ENCODE measurements around the gene RFC4.

The RFC4 gene

DNA sequence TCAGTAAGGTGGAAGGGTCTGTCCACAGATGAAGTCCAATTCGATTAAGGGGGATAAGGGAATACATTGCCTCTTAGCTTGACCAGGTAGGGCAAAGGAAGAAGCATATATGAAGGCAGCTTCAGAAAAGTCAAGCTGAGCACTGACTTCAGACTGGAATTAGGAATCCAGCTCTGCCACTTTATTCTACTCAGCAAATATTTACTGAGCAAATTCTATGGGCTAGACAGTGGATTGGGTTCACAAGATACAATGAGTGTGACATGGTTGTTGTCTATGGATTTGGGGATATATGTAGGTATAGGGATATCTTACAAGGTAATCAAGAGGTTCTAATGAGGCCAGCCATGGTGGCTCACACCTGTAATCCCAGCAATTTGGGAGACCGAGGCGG lies 36.8 kb upstream of the RFC4 start:
- no peaks in the 10 kb centered on the region for H3K27me3 ChIP-seq
- no peak overlapping the region for H3K4me3 ChIP-seq
- TF ChIP-seq Cebpa-rat (IDR thresholded peaks at IDR 0.05), result no peak
- H3K36me3 ChIP-seq, result no peaks in the 10 kb centered on the region
- H3K4me1 ChIP-seq, result peaks cover 32% of the 10 kb centered on the region
- H3K27ac ChIP-seq, result no peak overlapping the region
- no peaks in the 10 kb centered on the region for H3K9me3 ChIP-seq
- H3K9ac ChIP-seq, result no peak overlapping the region
- no peaks in the 10 kb centered on the region for H4K20me1 ChIP-seq
- no peak overlapping the region for H3K4me2 ChIP-seq

DNA sequence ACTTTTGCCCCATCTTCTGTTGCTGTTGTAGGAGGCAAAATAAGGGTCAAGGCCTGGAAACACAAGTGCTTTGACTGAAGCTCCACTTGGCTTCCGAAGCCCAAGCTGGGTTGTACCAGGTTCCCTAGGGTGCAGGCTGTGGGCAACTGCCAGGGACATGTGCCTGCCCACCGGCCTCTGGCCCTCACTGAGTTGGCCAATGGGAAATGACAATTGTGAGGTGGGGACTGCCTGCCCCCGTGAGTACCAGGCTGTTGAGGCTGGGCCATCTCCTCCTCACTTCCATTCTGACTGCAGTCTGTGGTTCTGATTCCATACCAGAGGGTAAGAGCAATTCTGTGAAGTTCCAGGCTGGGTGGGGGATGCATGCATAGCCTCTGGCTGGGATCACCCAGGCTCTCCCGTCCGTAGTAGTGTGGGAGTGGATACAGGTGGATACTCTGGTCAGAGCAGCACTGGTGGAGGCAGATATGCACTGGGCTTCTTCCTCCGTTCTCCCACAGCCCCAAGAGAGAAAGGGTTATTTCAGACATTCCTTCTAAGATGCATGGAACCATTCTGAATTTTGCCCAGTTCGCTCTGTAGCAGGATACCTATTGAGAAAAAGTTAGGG lies 36.2 kb upstream of the RFC4 start, which contains the start of gene ADIPOQ:
Gene ADIPOQ, plus strand, starts transcription at position 285 of the 613 bp plus-strand sequence. CDS start 10,349 bp downstream, outside the sequence.
- H3K9ac ChIP-seq, result no peak within 1 kb of the TSS
- H3K4me2 ChIP-seq, result no peak within 1 kb of the TSS
- no peaks in the 10 kb centered on the region for H3K9me3 ChIP-seq
- H3K36me3 ChIP-seq, result no peaks in the 10 kb centered on the region
- no peak within 1 kb of the TSS for H3K27ac ChIP-seq
- no peaks in the 10 kb centered on the region for H4K20me1 ChIP-seq
- H3K4me3 ChIP-seq, result no peak within 1 kb of the TSS
- H3K27me3 ChIP-seq, result no peaks in the 10 kb centered on the region
- TF ChIP-seq Cebpa-rat (IDR thresholded peaks at IDR 0.05), result no peak
- peaks cover 32% of the 10 kb centered on the region for H3K4me1 ChIP-seq

DNA sequence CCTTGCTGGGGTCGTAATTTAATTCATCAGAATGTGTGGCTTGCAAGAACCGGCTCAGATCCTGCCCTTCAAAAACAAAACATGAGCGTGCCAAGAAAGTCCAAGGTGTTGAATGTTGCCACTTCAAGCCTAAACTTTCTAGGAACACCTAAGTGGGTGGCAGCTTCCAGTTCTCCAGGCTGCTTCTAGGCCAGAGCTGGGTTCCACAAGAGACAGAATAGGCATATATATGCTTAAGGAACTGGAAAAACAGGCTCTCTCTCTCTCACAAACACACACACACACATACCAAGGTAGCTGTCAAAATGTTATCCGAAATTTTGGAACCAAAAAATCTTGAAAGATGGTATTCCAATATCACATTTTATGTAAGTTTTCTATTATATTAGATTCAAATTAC lies 35.3 kb upstream of the RFC4 start:
- H3K36me3 ChIP-seq, result no peaks in the 10 kb centered on the region
- H3K9ac ChIP-seq, result no peak overlapping the region
- TF ChIP-seq Cebpa-rat (IDR thresholded peaks at IDR 0.05), result no peak
- no peak overlapping the region for H3K27ac ChIP-seq
- H4K20me1 ChIP-seq, result no peaks in the 10 kb centered on the region
- no peaks in the 10 kb centered on the region for H3K9me3 ChIP-seq
- no peak overlapping the region for H3K4me2 ChIP-seq
- H3K4me3 ChIP-seq, result no peak overlapping the region
- H3K4me1 ChIP-seq, result peaks cover 32% of the 10 kb centered on the region
- no peaks in the 10 kb centered on the region for H3K27me3 ChIP-seq

DNA sequence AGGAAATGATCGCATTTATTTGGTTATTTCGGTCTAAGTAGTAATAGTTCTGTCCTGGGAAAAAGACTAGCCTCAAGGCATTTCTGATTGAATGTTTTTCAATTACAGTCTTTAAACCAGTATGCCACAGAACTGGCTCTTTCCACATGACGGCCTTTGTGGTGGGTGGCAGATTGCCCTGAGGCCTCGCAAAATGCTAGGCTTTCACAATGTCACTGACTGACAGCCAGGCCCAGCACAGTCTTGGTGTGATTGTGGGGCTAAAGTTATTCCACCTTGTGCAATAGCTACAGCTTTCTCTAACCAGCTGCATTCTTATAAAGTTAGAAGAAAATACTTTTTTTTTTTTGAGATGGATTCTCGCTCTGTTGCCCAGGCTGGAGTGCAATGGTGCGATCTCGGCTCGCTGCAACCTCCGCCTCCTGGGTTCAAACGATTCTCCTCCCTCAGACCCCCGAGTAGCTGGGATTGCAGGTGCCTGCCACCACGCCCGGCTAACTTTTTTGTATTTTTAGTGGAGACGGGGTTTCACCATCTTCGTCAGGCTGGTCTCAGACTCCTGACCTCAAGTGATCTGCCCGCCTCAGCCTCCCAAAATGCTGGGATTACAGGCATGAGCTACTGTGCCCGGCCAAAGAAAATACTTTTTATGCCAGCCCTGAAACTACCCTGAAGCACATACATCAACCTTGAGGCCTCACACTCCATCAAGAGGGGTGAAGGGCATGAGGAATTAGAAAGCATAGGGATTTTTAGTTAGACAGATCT lies 33.8 kb upstream of the RFC4 start:
- Histone ChIP-seq H3K4me3 (no peak overlapping the region), H3K4me2 (peak overlapping the region; percentile 75), H3K4me1 (peaks cover 32% of the 10 kb centered on the region), H4K20me1 (no peaks in the 10 kb centered on the region), H3K27ac (peak overlapping the region; percentile 67; the same call in 1 of the 2 replicates), H3K27me3 (no peaks in the 10 kb centered on the region), H3K9ac (peak overlapping the region; percentile 39; the same call in 1 of the 2 replicates), H3K9me3 (no peaks in the 10 kb centered on the region), H3K36me3 (no peaks in the 10 kb centered on the region)
- peak; percentile 96 for TF ChIP-seq Cebpa-rat (IDR thresholded peaks at IDR 0.05)

DNA sequence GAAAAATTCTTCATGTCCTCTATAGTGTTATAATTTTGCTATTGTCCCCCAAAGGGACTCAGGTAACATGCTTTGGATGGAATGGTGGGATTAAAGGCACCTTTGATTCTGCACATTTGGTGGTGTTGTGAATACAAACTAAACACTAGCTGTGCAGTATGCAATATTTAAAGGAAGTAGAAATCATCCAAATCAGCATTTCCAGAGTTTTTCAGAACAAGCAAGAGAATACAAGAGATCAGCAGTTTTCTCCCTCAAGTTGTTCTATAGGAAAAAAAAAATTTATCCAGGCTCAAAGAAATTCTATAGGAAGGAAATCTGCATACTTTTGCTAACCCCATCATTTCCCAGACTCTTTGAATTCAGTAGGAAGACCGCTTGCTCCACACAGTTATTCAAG lies 26.0 kb upstream of the RFC4 start:
- Histone ChIP-seq H3K9ac (no peak overlapping the region), H3K27me3 (peaks cover 30% of the 10 kb centered on the region), H3K36me3 (no peaks in the 10 kb centered on the region), H4K20me1 (no peaks in the 10 kb centered on the region), H3K4me2 (no peak overlapping the region), H3K9me3 (no peaks in the 10 kb centered on the region), H3K4me3 (no peak overlapping the region), H3K27ac (no peak overlapping the region), H3K4me1 (no peaks in the 10 kb centered on the region)
- no peak for TF ChIP-seq Cebpa-rat (IDR thresholded peaks at IDR 0.05)

DNA sequence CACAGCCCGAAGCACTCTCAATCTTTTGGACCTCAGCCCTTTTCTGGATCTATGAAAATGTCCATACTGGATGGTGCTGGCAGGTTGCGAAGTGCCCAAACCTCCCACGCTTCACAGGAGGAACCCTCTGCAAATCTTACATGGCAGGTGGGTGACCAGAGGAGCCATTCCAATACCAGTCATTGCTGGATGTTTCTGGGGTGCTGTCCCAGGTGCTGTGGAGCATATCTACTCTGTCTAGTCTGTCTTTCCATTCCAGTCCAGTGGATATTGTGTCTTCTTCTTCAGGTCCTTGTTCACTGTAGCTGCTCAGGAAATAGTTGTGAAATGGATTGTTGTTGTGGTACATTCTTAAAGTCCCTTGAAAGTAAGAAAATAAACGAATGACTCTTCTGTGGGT lies 25.5 kb upstream of the RFC4 start:
- Histone ChIP-seq H3K27me3 (peaks cover 33% of the 10 kb centered on the region), H3K4me1 (no peaks in the 10 kb centered on the region), H3K9me3 (no peaks in the 10 kb centered on the region), H3K27ac (no peak overlapping the region), H4K20me1 (no peaks in the 10 kb centered on the region), H3K4me3 (no peak overlapping the region), H3K36me3 (no peaks in the 10 kb centered on the region), H3K4me2 (no peak overlapping the region), H3K9ac (no peak overlapping the region)
- no peak for TF ChIP-seq Cebpa-rat (IDR thresholded peaks at IDR 0.05)

DNA sequence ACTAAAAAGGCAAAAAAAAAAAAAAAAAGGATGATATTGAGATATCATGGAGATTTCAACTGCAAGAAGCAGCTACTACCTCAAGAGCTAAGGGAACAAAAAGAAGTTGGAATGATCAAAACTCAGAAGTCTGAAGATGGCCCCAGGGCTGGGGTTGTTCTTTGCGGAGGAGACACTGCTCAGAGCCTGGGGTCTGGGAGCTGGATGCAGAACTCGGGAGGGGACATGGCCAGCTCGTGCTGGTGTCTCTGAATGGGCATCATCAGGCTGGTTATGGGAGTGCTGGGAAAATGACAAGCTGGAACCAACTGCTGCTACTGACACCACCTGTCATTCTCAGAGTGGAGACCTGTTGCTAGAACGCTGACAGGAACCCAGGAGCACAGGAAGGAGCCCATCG lies 22.1 kb upstream of the RFC4 start:
- Histone ChIP-seq H3K4me3 (no peak overlapping the region), H3K4me2 (no peak overlapping the region), H4K20me1 (peaks cover 15% of the 10 kb centered on the region), H3K9me3 (no peaks in the 10 kb centered on the region), H3K27ac (no peak overlapping the region), H3K36me3 (no peaks in the 10 kb centered on the region), H3K27me3 (peaks cover 63% of the 10 kb centered on the region), H3K4me1 (peaks cover 26% of the 10 kb centered on the region), H3K9ac (no peak overlapping the region)
- no peak for TF ChIP-seq Cebpa-rat (IDR thresholded peaks at IDR 0.05)

DNA sequence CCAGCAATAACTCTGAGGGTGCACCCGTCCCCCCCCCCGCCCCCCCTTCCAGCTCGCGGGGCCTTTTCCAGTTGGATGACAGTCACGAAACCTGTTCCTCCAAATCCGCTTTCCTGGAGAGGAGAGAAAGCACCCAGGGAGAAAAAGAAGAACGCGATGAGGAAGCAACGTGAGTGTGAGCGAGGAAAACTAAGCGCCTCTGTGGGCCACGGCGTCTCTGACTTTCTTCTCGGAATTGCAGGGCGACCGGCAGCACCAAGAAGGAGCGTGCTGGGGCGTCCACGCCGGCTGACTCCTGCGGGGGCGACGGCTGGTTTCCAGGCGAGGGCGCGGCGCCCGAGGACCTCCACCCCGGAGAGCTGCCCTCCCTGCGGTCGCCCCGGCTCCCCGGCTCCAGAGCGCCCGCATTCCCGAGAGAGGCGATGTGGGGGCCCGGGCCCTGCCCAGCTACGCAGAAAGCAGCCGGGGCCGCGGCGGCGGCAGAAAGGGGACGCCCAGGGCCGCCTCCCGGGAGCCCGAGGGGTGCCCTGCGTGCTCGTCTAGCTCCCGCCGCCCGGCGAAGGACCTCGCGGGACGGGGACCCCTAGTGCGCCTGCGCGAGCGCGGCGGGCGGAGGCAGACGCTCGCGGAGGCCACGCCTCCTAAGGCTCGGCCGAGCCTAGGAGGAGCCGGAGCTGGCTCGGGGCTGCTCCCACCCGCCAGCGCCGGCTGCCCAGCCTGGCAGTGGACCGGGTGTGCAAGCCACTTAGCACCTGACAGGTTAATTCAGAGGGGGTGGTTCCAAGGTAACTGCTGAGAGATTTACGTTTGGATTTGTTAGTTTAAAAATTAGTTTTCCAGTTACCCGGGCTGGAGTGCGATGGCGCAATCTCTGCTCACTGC lies 20.9 kb upstream of the RFC4 start:
- Histone ChIP-seq H3K4me3 (peak overlapping the region; percentile 79), H3K27me3 (peaks cover 63% of the 10 kb centered on the region), H3K36me3 (no peaks in the 10 kb centered on the region), H3K27ac (peak overlapping the region; percentile 79), H3K4me1 (peaks cover 26% of the 10 kb centered on the region), H3K9ac (peak overlapping the region; percentile 84), H3K4me2 (peak overlapping the region; percentile 98), H3K9me3 (no peaks in the 10 kb centered on the region), H4K20me1 (peaks cover 15% of the 10 kb centered on the region)
- TF ChIP-seq Cebpa-rat (IDR thresholded peaks at IDR 0.05), result peak; percentile 91

DNA sequence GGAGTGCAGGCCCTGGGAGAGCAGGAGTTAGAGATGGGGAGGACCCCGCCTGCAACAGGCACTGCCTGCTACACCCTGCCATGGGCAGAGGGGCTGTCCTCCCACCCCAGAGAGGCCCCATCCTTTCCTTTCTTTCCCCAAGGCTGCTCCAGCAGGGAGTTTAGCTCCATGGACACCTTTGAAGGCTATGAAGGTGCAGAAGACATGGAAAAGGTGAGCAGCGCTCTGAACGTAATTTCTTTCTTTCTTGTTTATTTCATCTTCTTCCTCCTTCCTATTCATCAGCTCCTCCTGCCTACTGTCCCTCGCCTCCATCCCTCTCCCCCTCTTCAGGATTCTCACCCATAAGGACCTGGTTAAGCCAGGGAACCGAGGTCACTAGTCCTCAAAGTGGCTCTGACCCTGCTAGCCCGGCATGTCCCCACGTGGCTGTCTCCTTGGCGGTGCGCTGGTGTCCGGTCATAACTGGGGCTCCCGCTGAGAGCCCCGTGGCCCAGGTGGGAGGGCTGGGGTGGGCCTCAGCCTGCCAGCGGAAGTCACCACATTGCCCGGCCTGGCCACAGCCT lies 20.2 kb upstream of the RFC4 start:
- H3K9me3 ChIP-seq, result no peaks in the 10 kb centered on the region
- peaks cover 63% of the 10 kb centered on the region for H3K27me3 ChIP-seq
- no peaks in the 10 kb centered on the region for H3K36me3 ChIP-seq
- H4K20me1 ChIP-seq, result peaks cover 15% of the 10 kb centered on the region
- no peak for TF ChIP-seq Cebpa-rat (IDR thresholded peaks at IDR 0.05)
- H3K27ac ChIP-seq, result no peak overlapping the region
- peak overlapping the region; percentile 84; the same call in 1 of the 2 replicates for H3K9ac ChIP-seq
- H3K4me2 ChIP-seq, result peak overlapping the region; percentile 98
- peaks cover 26% of the 10 kb centered on the region for H3K4me1 ChIP-seq
- peak overlapping the region; percentile 79 for H3K4me3 ChIP-seq
